ENCODE results near the gene LRRC10B. TPM values are rescaled to one million over a fixed set of nuclear protein-coding genes. Genes with fewer than 3 reads are reported as not detected.

LRRC10B gene
- polyA plus RNA-seq, 2 of the 4 experiments (the other 2 are of a cell fraction), result 0.03 to 0.04 TPM

DNA sequence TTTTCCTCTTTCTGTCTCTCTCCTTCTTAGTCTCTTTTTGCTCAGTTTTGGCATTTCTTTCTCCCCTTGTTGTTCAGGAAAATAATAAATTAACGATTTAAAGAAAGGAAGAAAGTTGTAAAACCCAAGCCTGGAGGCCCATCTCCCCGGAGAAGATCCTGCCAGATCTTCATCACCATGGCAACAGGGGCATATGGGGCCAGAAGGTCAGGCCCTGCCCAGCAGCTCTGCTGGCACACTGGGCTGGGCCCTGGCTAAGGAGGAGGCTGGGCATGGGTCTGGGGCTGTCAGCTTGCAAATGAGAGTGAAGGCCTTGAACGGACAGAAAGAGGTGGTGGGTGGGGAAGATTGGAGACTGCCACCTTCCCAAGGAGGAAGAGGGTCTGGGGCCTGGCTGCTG lies 2.8 kb downstream of the LRRC10B start (continued):
- TF ChIP-seq TFCP2L1 (CRISPR knock-in tag; IDR thresholded peaks at IDR 0.05), result no peak
- TF ChIP-seq HDAC2 (IDR thresholded peaks at IDR 0.05), result no peak
- TF ChIP-seq KDM1A (IDR thresholded peaks at IDR 0.05; ENCODE audit: low read depth), result no peak
- TF ChIP-seq SREBF2 (IDR thresholded peaks at IDR 0.05), result no peak
- TF ChIP-seq EHF (CRISPR knock-in tag; IDR thresholded peaks at IDR 0.05), result no peak
- TF ChIP-seq USF2 (IDR thresholded peaks at IDR 0.05), result no peak

GRCh38 chr11:61512435-61512834 lies 3.9 kb downstream of the LRRC10B start:
- H3K4me2 ChIP-seq, result no peak overlapping the region
- DNase-seq (ENCODE audit: low read depth in 1 of 2, low spot score in 1 of 2) (no peak), ATAC-seq (no peak), FAIRE-seq (no peak)
- ChIA-PET CTCF (interaction anchor here (0.6 to 9.2 kb wide), 9 partner anchors 10 to 275 kb away, joined by 3 to 150 read pairs (median 5); a partner anchor contains a TSS), POLR2A (no interaction called here)
- no peak overlapping the region for H3K27ac ChIP-seq
- H3K4me3 ChIP-seq, result no peak overlapping the region
- TF ChIP-seq, protein P1, sequence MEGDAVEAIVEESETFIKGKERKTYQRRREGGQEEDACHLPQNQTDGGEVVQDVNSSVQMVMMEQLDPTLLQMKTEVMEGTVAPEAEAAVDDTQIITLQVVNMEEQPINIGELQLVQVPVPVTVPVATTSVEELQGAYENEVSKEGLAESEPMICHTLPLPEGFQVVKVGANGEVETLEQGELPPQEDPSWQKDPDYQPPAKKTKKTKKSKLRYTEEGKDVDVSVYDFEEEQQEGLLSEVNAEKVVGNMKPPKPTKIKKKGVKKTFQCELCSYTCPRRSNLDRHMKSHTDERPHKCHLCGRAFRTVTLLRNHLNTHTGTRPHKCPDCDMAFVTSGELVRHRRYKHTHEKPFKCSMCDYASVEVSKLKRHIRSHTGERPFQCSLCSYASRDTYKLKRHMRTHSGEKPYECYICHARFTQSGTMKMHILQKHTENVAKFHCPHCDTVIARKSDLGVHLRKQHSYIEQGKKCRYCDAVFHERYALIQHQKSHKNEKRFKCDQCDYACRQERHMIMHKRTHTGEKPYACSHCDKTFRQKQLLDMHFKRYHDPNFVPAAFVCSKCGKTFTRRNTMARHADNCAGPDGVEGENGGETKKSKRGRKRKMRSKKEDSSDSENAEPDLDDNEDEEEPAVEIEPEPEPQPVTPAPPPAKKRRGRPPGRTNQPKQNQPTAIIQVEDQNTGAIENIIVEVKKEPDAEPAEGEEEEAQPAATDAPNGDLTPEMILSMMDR (IDR thresholded peaks at IDR 0.05), result no peak
- TF ChIP-seq KDM1A (IDR thresholded peaks at IDR 0.05; ENCODE audit: low read depth) (no peak), MAZ (IDR thresholded peaks at IDR 0.05; ENCODE audit: borderline replicate concordance, low read depth, low read length) (no peak), TP53 (CRISPR knock-in tag; IDR thresholded peaks at IDR 0.05) (no peak), PHF8 (IDR thresholded peaks at IDR 0.05; ENCODE audit: borderline replicate concordance, low read depth) (no peak), ZFP36 (IDR thresholded peaks at IDR 0.05; ENCODE audit: borderline replicate concordance, partially characterized antibody) (no peak), HOXB5 (CRISPR knock-in tag; IDR thresholded peaks at IDR 0.05) (no peak)
- peaks cover 19% of the 10 kb centered on the region for H3K4me1 ChIP-seq
- no CpG with 5 or more reads among the region's 4 CpGs for whole genome bisulfite sequencing (ENCODE audit: missing lambda C conversion rate)
- H3K9me3 ChIP-seq, result no peaks in the 10 kb centered on the region

DNA sequence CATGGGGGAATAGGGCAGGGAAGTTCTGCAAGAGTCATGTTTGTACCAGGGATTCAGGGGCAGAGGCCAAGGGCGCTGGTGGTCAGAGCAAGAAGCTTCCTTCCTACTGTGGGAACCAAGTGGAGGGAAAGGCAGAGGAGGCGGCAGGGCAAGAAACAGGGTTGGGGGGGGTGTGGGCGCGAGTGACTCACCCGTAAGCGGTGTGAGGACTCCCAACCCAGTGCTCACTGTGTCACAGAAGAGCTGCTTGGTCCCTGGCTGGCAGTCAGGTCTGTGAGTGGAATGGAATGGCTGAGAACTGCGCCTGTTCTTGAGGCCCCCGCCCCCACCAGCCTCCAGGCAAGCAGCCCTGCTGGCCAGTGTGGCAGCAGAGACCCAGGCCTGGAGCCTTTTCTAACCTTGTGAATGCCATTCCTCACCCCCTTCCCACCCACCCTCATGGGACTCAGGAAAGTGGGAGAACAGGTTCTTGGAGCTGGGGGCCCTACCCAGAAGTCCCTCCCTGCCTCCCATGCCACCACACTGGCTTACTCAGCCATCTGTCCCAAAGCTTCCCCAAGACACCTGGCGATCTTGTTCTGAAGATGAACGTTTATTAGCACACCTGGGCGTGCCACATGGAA lies 4.7 kb downstream of the LRRC10B start:
- Histone ChIP-seq H3K27ac (no peak overlapping the region), H3K4me2 (no peak overlapping the region), H3K9me3 (no peaks in the 10 kb centered on the region), H3K4me3 (no peak overlapping the region), H3K4me1 (peaks cover 18% of the 10 kb centered on the region)
- ChIA-PET POLR2A (no interaction called here), CTCF (interaction anchor here (0.7 to 9.2 kb wide), 11 partner anchors 9 to 267 kb away, joined by 3 to 150 read pairs (median 6); a partner anchor contains a TSS)
- ATAC-seq (no peak), FAIRE-seq (no peak), DNase-seq (ENCODE audit: low read depth in 1 of 2, low spot score in 1 of 2) (no peak)
- TF ChIP-seq CBX2 (IDR thresholded peaks at IDR 0.05; ENCODE audit: borderline replicate concordance, low read depth), result no peak
- no peak for TF ChIP-seq MYC (IDR thresholded peaks at IDR 0.05; ENCODE audit: borderline replicate concordance, low read length)
- TF ChIP-seq EHF (CRISPR knock-in tag; IDR thresholded peaks at IDR 0.05), result no peak
- no peak for TF ChIP-seq ZC3H11A (IDR thresholded peaks at IDR 0.05)
- WGBS (ENCODE audit: missing lambda C conversion rate), result 68% methylated on average over 11 of the region's 11 CpGs

DNA sequence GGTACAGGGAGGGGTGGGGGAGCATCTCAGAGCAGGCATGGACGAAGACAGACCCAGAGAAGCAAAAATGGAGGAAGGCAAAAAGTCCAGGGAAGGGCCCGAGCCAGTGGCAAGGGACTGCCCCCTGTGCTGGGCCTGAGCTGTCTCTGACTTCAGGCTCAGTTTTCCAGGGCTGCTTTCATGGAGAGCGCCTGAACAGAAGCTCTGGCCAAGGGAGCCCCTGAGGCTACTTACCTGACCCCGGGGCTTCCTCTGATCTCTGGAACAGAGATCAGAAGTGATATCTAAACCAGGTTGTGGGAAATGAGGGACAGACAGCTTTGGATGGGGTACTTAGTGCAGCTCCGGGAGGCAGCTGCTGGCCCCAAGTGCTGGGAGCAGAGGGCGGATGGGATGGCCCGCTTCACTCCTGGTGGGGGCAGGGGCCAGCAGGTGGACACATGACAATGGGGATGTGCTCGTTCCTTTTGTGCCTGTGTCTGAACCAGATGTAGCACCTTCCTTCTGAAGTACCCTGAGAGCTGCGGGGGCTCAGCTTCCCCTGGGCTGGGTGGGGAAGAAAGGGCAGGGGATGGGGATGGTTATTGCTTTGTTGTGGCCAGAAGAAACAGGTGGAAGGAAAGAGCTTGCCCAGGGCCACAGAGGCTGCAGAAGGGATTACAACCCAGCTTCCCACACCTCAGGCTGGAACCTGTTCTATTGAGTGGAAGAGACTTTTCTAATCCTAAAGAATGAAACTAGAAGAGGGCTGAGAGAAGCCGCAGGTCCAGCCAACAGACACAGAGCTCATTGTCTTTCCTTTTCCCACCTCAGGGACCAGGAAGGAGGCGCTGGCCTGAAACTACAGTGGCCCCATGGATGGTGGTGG lies 5.7 kb downstream of the LRRC10B start:
- no peak overlapping the region for H3K4me2 ChIP-seq
- H3K9me3 ChIP-seq, result no peaks in the 10 kb centered on the region
- no peak for ATAC-seq
- POLR2A ChIA-PET, result no interaction called here
- no peak overlapping the region for H3K27ac ChIP-seq
- no peak for FAIRE-seq
- no peak for TF ChIP-seq BCL3 (IDR thresholded peaks at IDR 0.05)
- TF ChIP-seq MAZ (IDR thresholded peaks at IDR 0.05; ENCODE audit: borderline replicate concordance, low read depth, low read length), result no peak
- CTCF ChIA-PET, result interaction anchor here (1.0 to 9.2 kb wide), 10 partner anchors 9 to 124 kb away, joined by 3 to 150 read pairs (median 7); a partner anchor contains a TSS
- no peak for DNase-seq (ENCODE audit: low read depth in 1 of 2, low spot score in 1 of 2)
- WGBS (ENCODE audit: missing lambda C conversion rate), result 73% methylated on average over 10 of the region's 11 CpGs
- no peak overlapping the region for H3K4me3 ChIP-seq
- H3K4me1 ChIP-seq, result peaks cover 10% of the 10 kb centered on the region; the same call in 2 of the 3 replicates
